ENCODE data around the gene IGDCC3.

IGDCC3 gene

GRCh38 chr15:65377976-65378366 is at the start of gene IGDCC3:
TSS of gene IGDCC3 (minus strand) at chr15:65378002. CDS start at chr15:65377788, 214 bp downstream.
- DNase-seq (ENCODE audit: low read depth in 1 of 2, low spot score in 1 of 2): no peak

- DNase-seq (ENCODE audit: low read depth in 1 of 2, low spot score in 1 of 2): no peak
These were observed 48.5 kb upstream of the IGDCC3 start for GRCh38 chr15:65426216-65426853.

GRCh38 chr15:65424683-65425082 is 46.9 kb upstream of the IGDCC3 start:
- DNase-seq (ENCODE audit: low read depth in 1 of 2, low spot score in 1 of 2): no peak

GRCh38 chr15:65423976-65424679 is 46.3 kb upstream of the IGDCC3 start:
- DNase-seq (ENCODE audit: low read depth in 1 of 2, low spot score in 1 of 2): no peak

- no peak for DNase-seq (ENCODE audit: low read depth in 1 of 2, low spot score in 1 of 2)
These were observed 45.6 kb upstream of the IGDCC3 start for GRCh38 chr15:65423150-65423975.

- DNase-seq (ENCODE audit: low read depth in 1 of 2, low spot score in 1 of 2): no peak
These were observed 43.8 kb upstream of the IGDCC3 start for GRCh38 chr15:65421360-65422215.

- no peak for DNase-seq (ENCODE audit: low read depth in 1 of 2, low spot score in 1 of 2)
These were observed 43.2 kb upstream of the IGDCC3 start for GRCh38 chr15:65420975-65421359.

- DNase-seq (ENCODE audit: low read depth in 1 of 2, low spot score in 1 of 2): no peak
These were observed 40.8 kb upstream of the IGDCC3 start for GRCh38 chr15:65418596-65418995.

GRCh38 chr15:65416845-65417416 is 39.1 kb upstream of the IGDCC3 start:
- no peak for DNase-seq (ENCODE audit: low read depth in 1 of 2, low spot score in 1 of 2)

- no peak for DNase-seq (ENCODE audit: low read depth in 1 of 2, low spot score in 1 of 2)
These were observed 37.2 kb upstream of the IGDCC3 start for GRCh38 chr15:65414841-65415621.

GRCh38 chr15:65413760-65414144 is 36.0 kb upstream of the IGDCC3 start:
- no peak for DNase-seq (ENCODE audit: low read depth in 1 of 2, low spot score in 1 of 2)

- DNase-seq (ENCODE audit: low read depth in 1 of 2, low spot score in 1 of 2): no peak
These were observed 35.4 kb upstream of the IGDCC3 start for GRCh38 chr15:65413051-65413759.

GRCh38 chr15:65412556-65412955 is 34.8 kb upstream of the IGDCC3 start:
- no peak for DNase-seq (ENCODE audit: low read depth in 1 of 2, low spot score in 1 of 2)

- DNase-seq (ENCODE audit: low read depth in 1 of 2, low spot score in 1 of 2): no peak
These were observed 33.8 kb upstream of the IGDCC3 start for GRCh38 chr15:65411465-65412071.

- no peak for DNase-seq (ENCODE audit: low read depth in 1 of 2, low spot score in 1 of 2)
These were observed 33.2 kb upstream of the IGDCC3 start for GRCh38 chr15:65410972-65411371.

GRCh38 chr15:65410036-65410435 is 32.2 kb upstream of the IGDCC3 start:
- no peak for DNase-seq (ENCODE audit: low read depth in 1 of 2, low spot score in 1 of 2)

- no peak for DNase-seq (ENCODE audit: low read depth in 1 of 2, low spot score in 1 of 2)
These were observed 31.3 kb upstream of the IGDCC3 start for GRCh38 chr15:65409036-65409631.

GRCh38 chr15:65408324-65409035 is 30.7 kb upstream of the IGDCC3 start:
- DNase-seq (ENCODE audit: low read depth in 1 of 2, low spot score in 1 of 2): no peak

Data from activated T-helper 1 cell treated with anti-CD3 and anti-CD28 coated beads, Interleukin-2, amount 50 U/mL, for 16 hours (primary cell).